Measurements from ENCODE around the gene PGLYRP4. TPM values are rescaled to one million over a fixed set of nuclear protein-coding genes. Genes with fewer than 3 reads are reported as not detected.

PGLYRP4 gene
- total RNA-seq, 2 donors from 2014 or later: not detected

DNA sequence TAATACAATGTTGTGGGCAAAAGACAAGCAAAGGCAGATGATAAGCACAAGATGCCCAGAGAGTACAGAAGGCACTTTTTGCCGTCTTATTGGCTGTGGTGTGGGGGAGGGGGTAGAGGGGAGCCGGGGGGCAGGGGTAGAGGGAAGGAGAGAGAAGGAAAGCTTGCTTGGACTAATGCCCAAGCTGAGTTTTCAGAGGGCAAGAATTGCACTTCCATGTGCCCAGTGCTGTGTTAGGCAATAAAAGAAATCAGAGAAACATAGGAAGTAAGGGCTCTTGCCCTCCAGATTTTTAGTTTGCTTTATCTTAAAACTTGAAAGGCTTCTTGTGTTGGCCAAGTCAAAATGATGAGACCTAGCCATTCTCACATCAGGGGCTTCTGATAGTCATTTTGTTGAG, 18.4 kb upstream of the PGLYRP4 start:
- Mint-ChIP-seq H3K4me1 (ENCODE audit: low read depth in 2 of 2) (no peaks in the 10 kb centered on the region), H3K9me3 (no peaks in the 10 kb centered on the region), H3K27me3 (peaks cover 15 to 45% of the 10 kb centered on the region in 2 donors), H3K36me3 (no peaks in the 10 kb centered on the region), H3K4me3 (no peak overlapping the region), H3K27ac (no peak overlapping the region)
- ATAC-seq (no peak), DNase-seq (ENCODE audit: low spot score) (no peak)

DNA sequence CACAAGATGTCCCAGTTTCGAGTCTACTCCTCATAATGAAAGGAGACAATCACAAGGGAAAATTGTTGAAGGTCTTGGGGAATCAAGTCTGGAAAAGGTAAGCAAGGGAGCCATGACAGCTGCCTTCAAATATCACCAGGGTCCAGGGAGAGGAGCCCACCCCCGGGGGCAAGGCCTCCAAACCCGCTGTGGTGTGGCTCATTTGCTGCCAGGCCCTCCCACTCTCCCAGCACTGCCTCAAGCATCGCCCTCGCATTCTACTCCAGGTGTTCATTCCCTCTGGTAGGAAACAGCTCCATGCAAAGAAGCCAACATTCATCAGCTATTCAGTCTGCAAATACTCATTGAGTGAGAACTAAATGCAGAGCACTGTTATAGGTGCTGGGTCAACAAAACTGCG, 17.6 kb upstream of the PGLYRP4 start:
- peaks cover 12 to 39% of the 10 kb centered on the region in 2 donors for H3K27me3 Mint-ChIP-seq
- DNase-seq (ENCODE audit: low spot score): no peak

DNA sequence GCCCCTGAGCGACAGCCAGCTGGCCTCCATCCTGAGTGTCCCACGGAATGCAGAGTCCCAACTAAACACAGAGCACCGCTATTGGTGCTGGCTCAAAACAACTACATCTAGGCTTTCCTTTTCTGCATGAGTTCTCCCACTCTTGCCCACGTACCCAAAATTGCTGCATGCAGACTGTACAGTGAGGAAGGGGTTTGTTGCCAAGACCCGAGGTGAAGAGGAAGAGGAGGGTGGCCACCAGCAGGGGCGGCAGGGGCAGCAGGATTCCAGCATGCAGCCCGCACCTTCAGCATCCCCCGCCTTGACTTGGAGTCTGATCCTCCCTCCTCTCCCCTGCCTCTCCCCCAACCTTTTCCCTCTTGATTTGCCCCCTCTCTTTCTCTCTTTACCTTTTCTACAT, 17.1 kb upstream of the PGLYRP4 start:
- no peaks in the 10 kb centered on the region for H3K4me1 Mint-ChIP-seq (ENCODE audit: low read depth in 2 of 2)
- no peak overlapping the region for H3K4me3 Mint-ChIP-seq
- H3K9me3 Mint-ChIP-seq: no peaks in the 10 kb centered on the region
- H3K27me3 Mint-ChIP-seq: peaks cover 12 to 39% of the 10 kb centered on the region in 2 donors
- H3K36me3 Mint-ChIP-seq: no peaks in the 10 kb centered on the region
- no peak for ATAC-seq
- no peak for DNase-seq (ENCODE audit: low spot score)
- no peak overlapping the region for H3K27ac Mint-ChIP-seq

More for the DNA sequence above, 17.6 kb upstream of the PGLYRP4 start:
- Mint-ChIP-seq H3K36me3 (no peaks in the 10 kb centered on the region), H3K4me3 (no peak overlapping the region), H3K4me1 (ENCODE audit: low read depth in 2 of 2) (no peaks in the 10 kb centered on the region), H3K27ac (no peak overlapping the region), H3K9me3 (no peaks in the 10 kb centered on the region)
- ATAC-seq: no peak

DNA sequence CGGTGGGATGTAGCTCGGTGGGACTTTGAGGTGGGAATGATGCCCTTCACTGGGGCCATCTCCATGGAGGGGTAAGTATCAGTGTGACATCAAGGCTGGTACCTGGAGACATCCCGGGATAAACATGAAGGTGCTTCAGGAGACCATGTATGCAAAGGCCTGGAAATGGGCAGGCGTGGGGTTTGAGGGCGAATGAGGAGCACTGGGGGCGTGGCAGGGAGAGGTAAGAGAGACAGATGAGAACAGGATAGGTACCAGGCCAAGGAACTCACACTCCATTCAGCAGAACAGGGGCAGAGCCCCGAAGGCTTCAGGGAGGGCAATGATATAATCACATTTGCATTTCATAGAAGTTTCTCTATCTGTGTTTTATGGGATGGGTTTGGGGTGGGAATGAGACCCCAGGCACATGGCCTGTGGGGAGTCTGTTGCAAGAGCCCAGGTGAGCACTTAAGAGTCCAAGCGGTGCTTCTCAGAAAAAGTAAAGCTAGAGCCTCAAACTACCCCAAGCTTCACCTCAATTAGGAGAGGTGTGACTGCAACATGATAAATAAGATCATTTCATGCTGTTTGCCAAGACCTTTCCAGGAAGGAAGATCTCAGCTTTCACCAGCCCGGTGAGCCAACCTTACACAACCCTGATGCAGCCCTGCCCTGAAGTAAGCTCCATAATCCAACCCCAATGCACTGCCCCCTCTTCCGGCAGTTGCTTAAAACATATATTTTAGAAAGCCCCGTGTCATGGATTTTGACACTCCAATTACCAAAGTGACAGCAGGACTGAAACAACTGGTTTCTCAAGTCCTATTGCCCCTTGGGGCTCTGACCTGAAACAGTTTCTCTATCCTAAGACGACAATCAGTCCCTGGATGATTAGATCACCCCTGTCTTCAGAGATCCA, 16.4 kb upstream of the PGLYRP4 start:
- no peak overlapping the region for H3K27ac Mint-ChIP-seq
- no peaks in the 10 kb centered on the region for H3K9me3 Mint-ChIP-seq
- H3K36me3 Mint-ChIP-seq: no peaks in the 10 kb centered on the region

DNA sequence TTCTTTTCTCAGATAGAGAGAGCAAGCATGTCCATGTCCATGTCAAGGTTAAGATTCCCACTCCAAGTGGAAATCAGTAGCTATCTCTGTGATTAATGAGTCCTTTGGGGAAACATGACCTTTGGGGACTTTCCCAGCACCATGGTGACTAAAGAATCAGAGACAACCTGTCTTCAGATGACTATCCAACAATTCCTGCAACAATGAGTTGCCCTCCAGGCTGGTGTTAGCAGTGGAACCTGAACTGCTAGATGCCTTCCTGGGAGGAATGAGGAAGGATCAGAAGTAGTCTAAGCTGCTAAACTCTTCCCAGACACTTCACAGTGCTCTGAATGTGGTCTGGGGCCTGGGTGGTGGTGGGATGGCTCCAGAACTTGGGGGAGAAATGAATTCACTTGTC, 15.5 kb upstream of the PGLYRP4 start:
- H3K4me1 Mint-ChIP-seq (ENCODE audit: low read depth in 2 of 2): no peaks in the 10 kb centered on the region
- ATAC-seq (no peak), DNase-seq (ENCODE audit: low spot score) (no peak)
- no peaks in the 10 kb centered on the region for H3K36me3 Mint-ChIP-seq
- peaks cover 6 to 29% of the 10 kb centered on the region in 2 donors for H3K27me3 Mint-ChIP-seq
- H3K9me3 Mint-ChIP-seq: no peaks in the 10 kb centered on the region
- H3K4me3 Mint-ChIP-seq: no peak overlapping the region
- no peak overlapping the region for H3K27ac Mint-ChIP-seq

More for the DNA sequence above, 16.4 kb upstream of the PGLYRP4 start:
- no peak overlapping the region for H3K4me3 Mint-ChIP-seq
- DNase-seq (ENCODE audit: low spot score): no peak
- ATAC-seq: no peak
- H3K27me3 Mint-ChIP-seq: peaks cover 10 to 34% of the 10 kb centered on the region in 2 donors
- no peaks in the 10 kb centered on the region for H3K4me1 Mint-ChIP-seq (ENCODE audit: low read depth in 2 of 2)

DNA sequence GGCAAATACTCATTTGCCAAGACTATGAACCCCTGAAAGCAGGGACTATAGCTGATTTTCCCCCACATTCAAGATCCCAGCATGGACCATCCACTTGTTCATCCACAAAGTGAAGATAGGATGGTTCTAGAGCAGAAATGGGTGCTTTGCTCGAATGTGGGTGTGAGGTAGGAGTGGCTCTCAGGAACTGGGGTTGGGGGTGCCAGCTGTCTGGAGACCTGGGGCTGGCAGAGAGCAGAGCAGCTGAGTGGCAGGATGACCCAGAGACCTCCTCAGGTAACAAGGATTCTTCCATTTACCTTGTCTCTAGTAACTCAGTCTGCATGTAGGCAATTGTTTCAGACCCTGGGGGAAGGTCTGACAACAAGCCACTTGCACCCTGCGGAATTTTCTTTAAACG, 15.0 kb upstream of the PGLYRP4 start:
- no peak for DNase-seq (ENCODE audit: low spot score)
- Mint-ChIP-seq H3K4me1 (ENCODE audit: low read depth in 2 of 2) (no peaks in the 10 kb centered on the region), H3K9me3 (no peaks in the 10 kb centered on the region), H3K4me3 (no peak overlapping the region), H3K27ac (no peak overlapping the region), H3K36me3 (no peaks in the 10 kb centered on the region), H3K27me3 (peaks cover 6 to 29% of the 10 kb centered on the region in 2 donors)
- ATAC-seq: no peak

DNA sequence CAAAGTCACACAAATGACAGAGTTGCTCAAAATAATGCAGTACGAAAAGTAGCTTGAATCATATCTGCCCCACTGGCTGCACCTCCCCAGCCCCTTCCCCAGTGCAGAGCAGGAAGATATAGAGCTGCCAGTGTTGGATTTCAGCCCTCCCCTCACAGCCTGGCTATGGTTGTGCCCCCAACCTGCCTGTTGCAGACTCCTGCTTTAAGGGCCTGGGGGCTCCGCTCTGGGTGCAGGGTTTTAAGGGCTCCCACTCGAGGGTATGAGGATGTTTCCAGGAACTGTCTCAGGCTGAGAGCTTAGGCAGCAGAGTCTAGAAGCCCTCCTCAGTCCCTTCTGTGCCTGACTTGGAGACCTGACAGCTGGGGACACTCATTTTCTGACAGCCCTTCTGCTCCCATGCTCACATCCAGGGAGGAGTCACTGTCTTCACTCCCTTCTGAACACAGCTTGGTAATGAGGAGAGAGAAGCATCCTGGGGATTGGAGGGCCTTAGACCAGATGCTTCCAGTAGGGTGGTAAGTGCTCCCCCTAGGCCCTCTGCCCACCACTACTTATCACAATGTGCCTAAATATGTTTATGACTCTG, 13.6 kb upstream of the PGLYRP4 start:
- H3K27me3 Mint-ChIP-seq: peaks cover 14 to 38% of the 10 kb centered on the region in 2 donors
- ATAC-seq: no peak

DNA sequence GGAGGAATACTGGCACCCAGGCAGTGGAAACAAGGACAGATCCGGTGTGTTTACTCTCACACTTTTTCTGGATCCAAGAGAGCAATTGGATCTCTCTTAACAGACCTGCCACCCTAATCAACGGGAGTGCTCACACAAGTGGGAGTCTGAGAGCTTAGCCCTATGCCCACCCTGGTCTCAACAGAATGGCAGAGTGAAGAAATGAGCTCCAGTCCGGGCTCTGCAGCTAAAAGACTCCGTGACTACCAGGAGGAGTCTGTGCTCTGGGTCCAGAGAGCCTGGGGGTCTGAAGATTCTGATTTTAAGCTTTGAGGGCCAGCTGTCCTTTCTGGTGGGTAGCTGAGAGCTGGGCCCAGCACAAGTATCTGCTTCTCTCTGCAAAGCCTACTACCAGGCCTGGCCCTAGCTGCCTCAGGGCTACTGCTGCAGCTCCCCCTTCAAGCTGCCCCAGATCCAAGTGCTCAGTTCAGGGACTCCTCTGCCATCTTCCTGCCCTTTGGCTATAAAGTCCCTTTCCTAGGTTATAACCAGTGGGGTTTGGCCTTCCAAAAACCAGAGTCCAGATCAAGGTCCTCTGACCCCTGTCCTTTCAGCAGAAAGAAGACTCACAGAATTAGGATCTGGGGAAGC, 13.0 kb upstream of the PGLYRP4 start:
- no peaks in the 10 kb centered on the region for H3K9me3 Mint-ChIP-seq
- H3K4me3 Mint-ChIP-seq: no peak overlapping the region
- H3K27me3 Mint-ChIP-seq: peaks cover 16 to 39% of the 10 kb centered on the region in 2 donors
- ATAC-seq: no peak
- H3K27ac Mint-ChIP-seq: no peak overlapping the region
- no peaks in the 10 kb centered on the region for H3K36me3 Mint-ChIP-seq
- DNase-seq (ENCODE audit: low spot score): no peak
- H3K4me1 Mint-ChIP-seq (ENCODE audit: low read depth in 2 of 2): peaks cover 0 to 5% of the 10 kb centered on the region in 2 donors

More for the DNA sequence above, 13.6 kb upstream of the PGLYRP4 start:
- H3K27ac Mint-ChIP-seq: no peak overlapping the region
- no peak for DNase-seq (ENCODE audit: low spot score)
- H3K4me3 Mint-ChIP-seq: no peak overlapping the region
- H3K9me3 Mint-ChIP-seq: no peaks in the 10 kb centered on the region
- H3K36me3 Mint-ChIP-seq: no peaks in the 10 kb centered on the region
- peaks cover 0 to 5% of the 10 kb centered on the region in 2 donors for H3K4me1 Mint-ChIP-seq (ENCODE audit: low read depth in 2 of 2)

DNA sequence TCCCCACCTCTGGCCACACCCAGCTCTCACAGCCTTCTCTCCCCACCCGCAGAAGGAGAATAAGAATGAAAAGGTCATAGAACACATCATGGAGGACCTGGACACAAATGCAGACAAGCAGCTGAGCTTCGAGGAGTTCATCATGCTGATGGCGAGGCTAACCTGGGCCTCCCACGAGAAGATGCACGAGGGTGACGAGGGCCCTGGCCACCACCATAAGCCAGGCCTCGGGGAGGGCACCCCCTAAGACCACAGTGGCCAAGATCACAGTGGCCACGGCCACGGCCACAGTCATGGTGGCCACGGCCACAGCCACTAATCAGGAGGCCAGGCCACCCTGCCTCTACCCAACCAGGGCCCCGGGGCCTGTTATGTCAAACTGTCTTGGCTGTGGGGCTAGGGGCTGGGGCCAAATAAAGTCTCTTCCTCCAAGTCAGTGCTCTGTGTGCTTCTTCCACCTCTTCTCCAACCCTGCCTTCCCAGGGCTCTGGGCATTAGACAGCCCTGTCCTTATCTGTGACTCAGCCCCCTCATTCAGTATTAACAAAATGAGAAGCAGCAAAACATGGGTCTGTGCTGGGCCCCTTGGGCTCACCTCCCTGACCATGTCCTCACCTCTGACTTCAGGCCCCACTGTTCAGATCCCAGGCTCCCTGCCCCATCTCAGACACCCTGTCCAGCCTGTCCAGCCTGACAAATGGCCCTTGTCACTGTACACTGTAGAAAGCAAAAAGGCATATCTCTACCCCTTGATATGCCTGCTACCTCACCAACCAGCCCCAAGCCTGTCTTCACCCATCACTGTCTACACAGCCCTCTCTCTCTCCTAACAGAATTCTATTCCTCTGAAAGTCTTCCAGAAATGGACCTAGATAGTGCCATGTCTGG, 12.2 kb upstream of the PGLYRP4 start:
- Mint-ChIP-seq H3K4me1 (ENCODE audit: low read depth in 2 of 2) (peaks cover 0 to 5% of the 10 kb centered on the region in 2 donors), H3K9me3 (no peaks in the 10 kb centered on the region), H3K36me3 (no peaks in the 10 kb centered on the region), H3K4me3 (no peak overlapping the region), H3K27ac (no peak overlapping the region), H3K27me3 (peaks cover 16 to 38% of the 10 kb centered on the region in 2 donors)
- no peak for DNase-seq (ENCODE audit: low spot score)
- no peak for ATAC-seq

DNA sequence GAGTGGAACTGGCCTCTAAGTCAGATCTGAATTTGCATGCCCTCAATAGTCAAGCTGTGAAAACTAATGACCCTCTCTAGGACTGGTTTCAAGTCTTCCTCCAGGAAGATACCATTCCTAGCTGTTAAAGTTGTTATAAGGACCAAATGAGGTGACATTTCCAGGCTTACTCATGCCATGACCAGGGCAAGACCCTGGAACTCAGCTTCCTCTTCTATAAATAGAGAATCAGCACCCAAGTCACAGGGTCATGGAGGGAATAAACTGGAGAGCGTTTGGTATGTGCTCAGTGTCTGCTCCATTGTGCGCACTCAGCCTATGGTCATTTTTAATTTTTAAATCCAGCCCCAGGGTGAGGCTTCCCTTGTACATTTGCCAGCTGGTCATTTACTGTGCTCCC, 11.5 kb upstream of the PGLYRP4 start:
- Mint-ChIP-seq H3K27me3 (peaks cover 15 to 34% of the 10 kb centered on the region in 2 donors), H3K4me1 (ENCODE audit: low read depth in 2 of 2) (peaks cover 0 to 5% of the 10 kb centered on the region in 2 donors), H3K9me3 (no peaks in the 10 kb centered on the region), H3K36me3 (no peaks in the 10 kb centered on the region), H3K27ac (no peak overlapping the region), H3K4me3 (no peak overlapping the region)
- ATAC-seq (no peak), DNase-seq (ENCODE audit: low spot score) (no peak)

DNA sequence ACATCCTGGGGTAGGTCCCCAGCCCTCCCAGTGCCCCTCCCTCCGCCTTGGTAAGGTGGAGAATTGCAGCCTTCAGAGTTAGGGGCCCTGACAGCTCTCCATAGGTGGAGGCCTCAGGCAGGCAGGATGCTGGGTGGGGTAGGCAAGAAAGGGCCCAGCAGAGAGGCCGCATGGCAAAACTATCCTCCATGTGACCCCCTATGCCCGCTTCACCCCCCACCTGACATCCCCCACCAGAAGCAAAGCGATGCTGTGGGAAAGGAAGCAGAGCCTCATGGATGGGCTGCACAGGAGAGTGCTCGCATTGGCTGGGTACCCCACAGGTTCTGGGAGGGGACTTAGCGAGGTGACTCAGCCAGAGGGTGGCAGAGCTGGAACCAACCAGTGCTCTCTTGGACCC, 10.6 kb upstream of the PGLYRP4 start:
- Mint-ChIP-seq H3K9me3 (no peaks in the 10 kb centered on the region), H3K4me1 (ENCODE audit: low read depth in 2 of 2) (peaks cover 0 to 5% of the 10 kb centered on the region in 2 donors), H3K27ac (no peak overlapping the region), H3K4me3 (no peak overlapping the region), H3K36me3 (no peaks in the 10 kb centered on the region), H3K27me3 (peaks cover 15 to 26% of the 10 kb centered on the region in 2 donors)
- ATAC-seq (no peak), DNase-seq (ENCODE audit: low spot score) (no peak)

DNA sequence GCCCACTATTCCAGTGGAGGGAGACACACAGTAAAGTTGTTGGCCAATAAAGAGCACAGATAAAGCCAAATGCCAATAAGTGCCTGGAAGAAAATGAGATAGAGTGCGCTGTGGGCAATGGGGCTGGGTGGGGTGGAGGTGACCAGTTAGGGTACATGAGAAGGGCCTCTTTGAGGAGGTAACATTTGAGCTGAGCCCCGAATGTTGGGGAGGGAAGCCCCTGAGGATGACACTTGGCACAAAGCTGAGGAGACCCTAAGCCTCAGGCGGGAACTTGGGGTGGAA, 10.0 kb upstream of the PGLYRP4 start:
- no peak for DNase-seq (ENCODE audit: low spot score)
- H3K27ac Mint-ChIP-seq: no peak overlapping the region
- peaks cover 0 to 5% of the 10 kb centered on the region in 2 donors for H3K4me1 Mint-ChIP-seq (ENCODE audit: low read depth in 2 of 2)
- H3K36me3 Mint-ChIP-seq: no peaks in the 10 kb centered on the region
- peaks cover 15 to 26% of the 10 kb centered on the region in 2 donors for H3K27me3 Mint-ChIP-seq
- H3K4me3 Mint-ChIP-seq: no peak overlapping the region
- no peaks in the 10 kb centered on the region for H3K9me3 Mint-ChIP-seq
- ATAC-seq: no peak

DNA sequence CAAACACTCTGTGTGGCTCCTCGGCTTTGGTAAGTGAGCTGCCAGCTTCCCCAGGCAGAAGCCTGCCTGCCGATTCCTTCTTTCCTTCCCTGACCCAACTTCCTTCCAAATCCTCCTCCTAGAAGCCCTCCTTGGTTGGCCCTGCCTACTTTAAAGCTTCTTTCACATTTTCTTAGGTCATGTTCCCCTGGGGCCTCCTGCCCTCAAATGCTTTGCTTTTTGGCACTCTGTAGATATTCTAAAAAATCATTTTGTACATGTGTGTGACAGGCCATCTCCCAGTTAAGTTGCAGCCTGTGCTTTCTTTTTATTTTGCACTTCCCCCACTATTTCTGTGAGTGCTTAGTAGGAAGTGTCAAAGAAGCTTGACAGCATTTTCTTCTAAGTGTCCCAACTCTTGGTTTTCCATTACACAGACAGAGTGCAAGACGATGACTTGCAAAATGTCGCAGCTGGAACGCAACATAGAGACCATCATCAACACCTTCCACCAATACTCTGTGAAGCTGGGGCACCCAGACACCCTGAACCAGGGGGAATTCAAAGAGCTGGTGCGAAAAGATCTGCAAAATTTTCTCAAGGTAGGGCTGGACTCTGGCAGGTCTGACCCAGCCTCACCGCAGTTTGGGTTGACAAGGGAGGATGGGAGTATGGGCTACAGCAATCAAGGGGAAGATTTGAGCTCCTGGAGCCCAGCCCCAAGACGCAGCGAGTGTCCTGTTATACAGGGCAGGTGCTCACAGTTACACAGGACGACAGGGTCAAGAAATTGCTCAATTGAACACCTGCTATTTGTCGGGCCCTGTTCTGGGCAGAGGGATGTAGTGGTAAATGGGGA, 9.4 kb upstream of the PGLYRP4 start, which contains the start of gene S100A9:
Gene S100A9, plus strand, starts transcription at position 2 of the 838 bp plus-strand sequence. Its CDS starts 430 bp downstream, at position 432.
- Mint-ChIP-seq H3K4me1 (ENCODE audit: low read depth in 2 of 2) (peaks cover 0 to 5% of the 10 kb centered on the region in 2 donors), H3K4me3 (no peak within 1 kb of the TSS), H3K9me3 (no peaks in the 10 kb centered on the region), H3K36me3 (no peaks in the 10 kb centered on the region), H3K27ac (no peak within 1 kb of the TSS), H3K27me3 (peaks cover 12 to 26% of the 10 kb centered on the region in 2 donors)
- ATAC-seq (no peak), DNase-seq (ENCODE audit: low spot score) (no peak)
